Measurements from ENCODE around the gene MPHOSPH8.
"Not testable (repeated sequence)": the region's sequence is repeated elsewhere in the genome, so short reads cannot be mapped to it uniquely, and the experiment has no call there.

The MPHOSPH8 gene

DNA sequence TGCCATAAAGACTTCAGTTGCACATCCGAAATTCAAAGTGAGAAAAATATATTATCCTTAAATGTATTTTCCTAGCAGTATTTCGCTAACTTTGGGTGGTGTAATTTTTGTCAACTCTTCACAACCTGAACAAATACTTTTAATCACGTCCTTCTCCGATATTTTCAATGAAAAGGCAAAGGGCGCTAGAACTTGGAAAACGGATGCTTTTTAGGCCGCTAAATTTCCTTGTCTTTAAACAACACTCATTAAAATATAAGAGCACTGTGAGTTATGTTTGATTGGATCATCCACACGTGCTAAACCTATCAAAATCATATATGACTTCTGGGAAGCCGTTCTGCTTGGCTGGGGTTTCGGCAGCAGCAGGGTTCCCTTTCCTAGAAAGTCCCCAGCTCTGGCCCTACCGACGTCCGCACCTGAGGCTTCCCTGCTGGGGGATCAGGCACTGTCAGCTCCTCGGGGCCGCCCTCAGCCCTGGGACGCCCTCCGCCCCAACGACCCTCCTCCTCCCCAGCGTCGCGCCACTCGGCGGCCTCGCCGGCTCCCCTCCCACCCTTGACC lies 462 bp upstream of the MPHOSPH8 start:
- no peak for DNase-seq

GRCh38 chr13:19634256-19634740 lies 839 bp downstream of the MPHOSPH8 start:
- DNase-seq, result no peak

DNA sequence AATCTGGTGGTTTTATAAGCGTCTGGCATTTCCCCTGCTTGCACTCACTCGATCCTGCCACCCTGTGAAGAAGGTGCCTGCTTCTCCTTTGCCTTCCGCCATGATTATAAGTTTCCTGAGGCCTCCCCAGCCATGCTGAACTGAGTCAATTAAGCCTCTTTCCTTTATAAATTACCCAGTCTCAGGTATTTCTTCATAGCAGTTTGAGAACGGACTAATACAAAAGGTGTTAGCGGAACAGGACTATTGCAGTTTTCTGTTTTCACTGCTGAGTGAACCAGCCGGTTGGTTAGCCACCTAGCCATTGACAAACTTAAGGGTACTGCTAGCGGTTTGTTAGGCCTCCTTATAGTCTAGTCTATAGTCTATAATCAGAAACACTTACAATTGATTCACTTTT lies 2.5 kb downstream of the MPHOSPH8 start:
- DNase-seq, result not testable (repeated sequence)

DNA sequence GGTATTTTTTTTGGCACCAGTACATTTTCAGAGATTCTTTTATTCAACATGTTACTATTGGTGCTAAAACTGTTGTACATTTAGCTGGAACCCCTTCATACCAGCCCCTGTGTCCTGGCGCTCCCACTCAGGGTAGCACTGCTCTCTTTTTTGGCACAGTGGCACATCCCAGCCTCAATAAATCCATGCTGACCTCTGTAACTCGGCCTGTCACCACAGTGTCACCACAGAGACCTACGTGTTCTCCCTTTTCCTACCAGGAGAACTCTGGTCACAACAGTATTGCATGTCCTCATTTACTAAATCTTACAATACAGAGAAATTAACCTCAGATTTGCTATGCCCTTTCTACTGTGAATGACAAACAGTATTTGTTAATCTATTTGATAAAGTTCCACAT lies 10.2 kb downstream of the MPHOSPH8 start:
- no peak for DNase-seq

GRCh38 chr13:19645000-19645399 lies 11.5 kb downstream of the MPHOSPH8 start:
- no peak for DNase-seq

- DNase-seq, result no peak
Measured at GRCh38 chr13:19646063-19646462, 12.6 kb downstream of the MPHOSPH8 start.

GRCh38 chr13:19650742-19651141 lies 17.3 kb downstream of the MPHOSPH8 start:
- no peak for DNase-seq

GRCh38 chr13:19657872-19658591 lies 24.6 kb downstream of the MPHOSPH8 start:
- no peak for DNase-seq

- DNase-seq, result no peak
Measured at GRCh38 chr13:19658831-19659230, 25.4 kb downstream of the MPHOSPH8 start.

- no peak for DNase-seq
Measured at GRCh38 chr13:19661126-19661525, 27.7 kb downstream of the MPHOSPH8 start.

DNA sequence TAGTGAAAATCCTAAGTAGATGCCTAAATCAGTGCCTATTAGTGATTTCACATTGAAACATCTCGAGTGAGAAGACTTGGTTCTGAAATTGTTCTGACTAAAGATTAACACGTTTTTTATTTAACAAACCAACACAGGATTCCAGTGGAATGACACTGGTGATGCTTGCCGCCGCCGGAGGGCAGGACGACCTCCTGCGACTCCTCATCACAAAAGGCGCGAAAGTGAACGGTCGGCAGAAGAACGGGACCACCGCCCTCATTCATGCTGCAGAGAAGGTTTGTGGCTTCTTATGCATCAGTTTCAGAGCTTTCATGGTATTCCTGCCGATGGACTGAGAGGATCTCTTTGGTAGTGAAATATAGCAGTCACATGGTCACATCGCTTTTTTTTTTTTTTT lies 28.1 kb downstream of the MPHOSPH8 start:
- no peak for DNase-seq

DNA sequence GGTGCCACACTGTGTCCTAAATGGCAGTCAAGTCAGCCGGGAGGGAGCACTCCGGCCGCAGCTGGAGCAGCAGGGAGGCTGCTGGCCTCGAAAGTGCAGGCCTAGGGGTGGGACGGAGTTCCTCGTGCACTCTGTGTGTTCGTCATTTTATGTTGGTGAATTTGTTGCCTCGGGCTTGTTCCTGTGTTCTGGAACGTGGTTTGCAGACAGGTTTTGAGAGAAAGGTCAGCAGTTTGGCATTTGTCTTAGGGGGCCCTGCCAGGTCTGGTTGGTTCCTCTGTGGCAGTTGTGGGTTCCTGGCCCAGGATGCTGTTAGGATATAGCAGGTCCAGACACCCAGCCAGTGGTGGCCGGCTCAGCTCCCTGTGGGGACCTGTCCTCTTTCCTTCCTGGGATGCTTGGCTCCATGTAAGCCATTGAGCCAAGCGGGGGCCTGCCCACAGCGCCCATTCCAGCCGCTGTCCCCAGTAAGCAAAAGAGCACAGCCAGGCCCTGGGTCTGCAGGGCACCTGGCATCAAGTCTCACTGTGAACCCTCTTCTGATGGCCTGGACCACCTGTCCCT lies 30.0 kb downstream of the MPHOSPH8 start:
- no peak for DNase-seq

GRCh38 chr13:19664481-19665230 lies 31.2 kb downstream of the MPHOSPH8 start:
- DNase-seq, result no peak

DNA sequence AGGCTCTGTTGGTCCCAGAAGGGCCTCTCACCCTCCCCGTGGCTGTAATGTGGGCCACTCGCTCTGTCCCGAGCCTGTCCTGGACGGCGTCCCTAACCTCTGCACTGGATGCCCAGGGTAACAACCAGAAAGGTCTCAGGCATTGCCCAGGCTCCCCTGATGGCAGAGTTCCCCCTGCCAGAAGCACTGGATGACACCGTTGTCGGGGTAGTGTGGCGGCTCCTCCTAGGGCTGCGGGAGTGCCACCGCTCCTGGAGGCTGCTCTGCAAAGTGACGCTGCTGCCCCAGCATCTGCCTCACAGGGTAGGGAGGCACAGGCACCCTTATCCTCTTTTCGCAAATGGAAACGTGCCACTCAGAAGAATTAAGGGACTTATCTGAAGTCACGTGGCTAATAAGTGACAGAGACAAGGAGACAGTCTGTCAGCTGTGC lies 32.0 kb downstream of the MPHOSPH8 start:
- no peak for DNase-seq

DNA sequence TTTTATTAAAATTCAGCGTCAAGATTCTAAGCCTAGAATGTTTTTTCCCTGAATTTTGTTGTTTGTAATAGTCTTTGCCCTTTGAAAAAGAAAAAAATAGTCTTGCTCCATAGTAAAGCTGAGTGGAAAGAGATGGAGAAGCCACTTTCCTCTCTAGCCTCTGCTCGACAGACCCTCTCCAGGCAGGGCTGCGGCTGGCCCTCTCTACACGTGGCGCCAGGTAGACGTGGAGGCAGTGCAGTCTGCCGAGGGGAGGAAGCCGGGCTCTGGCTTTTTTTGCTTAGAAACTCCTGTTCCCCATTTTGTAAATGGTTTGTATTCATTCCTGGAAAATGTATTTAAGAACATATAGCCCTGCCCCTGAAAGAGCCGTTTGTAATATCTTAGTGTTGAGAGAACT lies 35.3 kb downstream of the MPHOSPH8 start:
- DNase-seq, result no peak

DNA sequence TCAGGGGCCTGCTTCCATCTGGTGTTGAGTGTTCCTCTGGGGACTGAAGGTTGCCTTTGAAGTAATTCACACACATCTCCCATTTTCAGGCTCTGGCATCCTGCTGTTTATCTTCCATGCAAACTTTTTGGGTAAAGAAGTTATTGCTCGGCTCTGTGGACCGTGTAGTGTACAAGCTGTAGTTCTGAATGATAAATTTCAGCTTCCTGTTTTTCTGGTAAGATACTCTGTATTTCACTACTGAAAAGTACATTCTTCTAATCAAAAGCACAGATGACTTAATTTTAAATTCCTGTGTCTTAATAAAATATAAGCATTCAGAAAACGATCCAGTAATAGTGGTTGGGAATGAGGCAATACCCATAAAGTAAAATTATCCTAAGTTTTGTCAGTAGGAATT lies 36.7 kb downstream of the MPHOSPH8 start:
- DNase-seq, result no peak

DNA sequence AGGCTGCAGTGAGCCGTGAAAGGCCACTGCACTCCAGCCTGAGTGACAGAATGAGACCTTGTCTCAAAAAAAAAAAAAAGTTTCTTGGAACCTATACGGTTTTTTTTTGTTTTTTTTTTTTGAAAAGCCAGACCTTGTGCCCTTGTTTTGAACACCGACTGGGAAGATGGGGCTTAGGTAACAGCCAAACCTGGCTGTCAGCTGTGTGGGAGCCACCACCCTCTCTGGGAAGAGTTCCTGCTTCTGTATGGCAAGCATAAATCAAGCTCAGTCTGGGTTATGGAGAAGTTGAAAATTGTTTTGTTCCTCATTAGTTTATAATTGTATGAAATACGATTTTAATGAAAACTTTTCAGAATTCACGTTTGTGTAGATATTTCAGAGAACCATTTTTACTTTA lies 39.5 kb downstream of the MPHOSPH8 start:
- DNase-seq, result no peak

DNA sequence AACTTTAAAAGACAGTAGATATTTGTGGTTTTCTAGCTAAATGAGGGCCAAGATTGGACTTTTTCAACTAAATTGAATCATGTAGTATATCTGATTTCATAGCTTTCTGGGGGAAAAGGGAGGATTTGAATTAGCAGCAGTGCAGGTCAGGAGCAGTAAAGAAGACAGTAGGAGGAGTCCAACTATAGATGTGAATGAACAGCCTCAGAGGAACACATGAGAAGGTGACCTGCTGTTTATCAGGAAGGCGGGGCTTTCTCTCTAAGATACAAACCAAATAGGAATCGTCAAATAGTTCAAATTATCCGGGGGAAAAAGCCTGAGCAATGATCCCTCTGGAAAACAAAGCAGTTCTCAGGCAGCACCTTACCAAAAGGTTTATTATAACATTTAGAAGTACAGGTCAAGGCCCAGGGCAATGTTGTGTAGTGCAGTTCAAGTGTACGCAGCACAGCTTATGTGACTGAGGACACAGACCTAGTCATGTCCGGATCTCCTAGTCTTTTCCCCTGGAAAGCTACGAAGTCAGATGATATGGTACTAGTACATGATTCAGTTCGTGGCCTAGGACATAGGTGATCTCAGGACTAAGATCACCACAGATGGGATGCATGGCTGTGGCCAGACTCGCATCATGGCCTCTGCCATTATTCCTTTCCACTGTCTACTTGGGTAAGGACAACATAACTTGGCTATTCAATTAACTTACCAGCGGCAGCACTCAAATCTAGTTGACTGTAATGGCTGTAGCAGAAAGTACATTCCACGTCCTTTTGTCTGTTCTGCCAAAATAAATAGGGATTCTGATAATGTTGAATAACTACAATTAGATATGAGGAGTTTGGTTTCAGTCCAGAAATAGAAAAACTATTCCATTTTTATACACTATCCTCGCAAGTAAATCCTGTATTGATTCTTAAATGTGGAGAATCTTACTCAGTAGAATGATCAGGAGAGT lies 40.3 kb downstream of the MPHOSPH8 start:
- DNase-seq, result no peak

DNA sequence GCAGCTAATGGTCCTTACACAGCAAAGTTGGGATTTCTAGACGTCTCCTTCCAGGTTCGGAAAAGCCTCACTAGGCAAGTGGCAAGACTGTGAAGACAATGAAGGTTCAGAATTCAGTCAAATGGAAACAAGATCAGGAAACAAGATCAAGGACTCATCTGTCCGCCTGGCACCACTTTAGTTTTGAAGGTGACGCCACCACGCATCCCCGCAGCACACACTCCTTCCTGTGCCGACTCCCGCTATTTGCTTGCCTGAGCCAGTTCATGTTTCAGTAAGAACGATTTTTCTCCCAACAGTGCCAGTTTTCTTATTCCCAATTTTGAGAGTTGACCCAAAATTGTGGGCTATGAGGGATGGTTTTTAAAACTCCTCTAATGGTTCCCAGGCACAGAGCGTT lies 41.4 kb downstream of the MPHOSPH8 start:
- DNase-seq, result no peak

GRCh38 chr13:19676168-19676567 lies 42.7 kb downstream of the MPHOSPH8 start:
- DNase-seq, result no peak

DNA sequence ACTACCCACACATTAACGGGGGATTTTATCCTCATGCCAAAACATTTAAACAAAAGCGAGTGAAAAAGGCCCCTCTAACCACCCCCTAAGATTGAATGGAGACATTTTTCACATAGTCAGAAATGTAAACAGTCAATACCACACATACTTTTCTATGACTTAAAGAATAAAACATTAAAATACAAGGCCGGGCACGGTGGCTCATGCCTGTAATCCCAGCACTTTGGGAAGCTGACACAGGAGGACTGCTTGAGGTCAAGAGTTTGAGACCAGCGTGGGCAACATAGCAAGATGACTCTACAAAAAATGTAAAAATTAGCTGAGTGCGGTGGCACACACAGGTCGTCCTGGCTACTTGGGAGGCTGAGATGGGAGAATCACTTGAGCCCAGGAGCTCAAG lies 47.3 kb downstream of the MPHOSPH8 start:
- DNase-seq, result no peak

- DNase-seq, result no peak
Measured at GRCh38 chr13:19681517-19681916, 48.1 kb downstream of the MPHOSPH8 start.

GRCh38 chr13:19685034-19685433 lies 51.6 kb downstream of the MPHOSPH8 start:
- no peak for DNase-seq
